Spleen (tissue), 11 donors: ENCODE results near the gene OIT3. TPM values are rescaled to one million over a fixed set of nuclear protein-coding genes. Genes with fewer than 3 reads are reported as not detected.

ENCODE experiments used
- DNase-seq: peaks from one replicate; pipeline ENCODE4 v3.0.0-alpha.2; 2020
- H3K27ac ChIP-seq, 8 donors: fragments of 200-600 bp; sonication (generic) in 7 of 8; 1 replicate in 4 of 8; 2 replicates in 4 of 8; pipeline versions ENCODE4 v1.5.0 to v1.8.0; 2016 to 2021; ENCODE audit warnings: inconsistent platforms in 4 of 8, mild to moderate bottlenecking in 4 of 8, moderate library complexity in 1 of 8
- H3K27me3 ChIP-seq, 7 donors: fragments of 200-600 bp; sonication (generic) in 6 of 7; replicated peaks in 1 of 7; 1 replicate in 4 of 7; 2 replicates in 3 of 7; pipeline versions ENCODE4 v1.5.0 to v1.8.0; 2016 to 2021; ENCODE audit warnings: inconsistent platforms in 3 of 7, mild to moderate bottlenecking in 1 of 7
- H3K36me3 ChIP-seq, 6 donors: fragments of 200-600 bp; sonication (generic) in 5 of 6; 1 replicate in 4 of 6; 2 replicates in 2 of 6; pipeline versions ENCODE4 v1.5.0 to v1.8.0; 2016 to 2021; ENCODE audit warnings: inconsistent platforms in 2 of 6
- H3K4me1 ChIP-seq, 6 donors: fragments of 200-600 bp; sonication (generic) in 5 of 6; 1 replicate in 3 of 6; 2 replicates in 3 of 6; pipeline versions ENCODE4 v1.5.0 to v1.8.0; 2016 to 2021; ENCODE audit warnings: inconsistent platforms in 3 of 6
- H3K4me3 ChIP-seq, 8 donors: fragments of 200-600 bp; sonication (generic) in 7 of 8; 1 replicate in 4 of 8; 2 replicates in 4 of 8; pipeline versions ENCODE4 v1.5.0 to v1.8.0; 2016 to 2021; ENCODE audit warnings: inconsistent platforms in 4 of 8, mild to moderate bottlenecking in 4 of 8, moderate library complexity in 2 of 8
- H3K9me3 ChIP-seq, 8 donors: fragments of 200-600 bp; sonication (generic) in 7 of 8; 1 replicate in 4 of 8; 2 replicates in 4 of 8; pipeline versions ENCODE4 v1.5.0 to v1.8.0; 2016 to 2021; ENCODE audit warnings: inconsistent platforms in 4 of 8
- CTCF ChIP-seq, 11 experiments: fragments of 200-600 bp in 7 of 11; fragments of 450-650 bp in 4 of 11; sonication (generic) in 4 of 11; IDR thresholded peaks in 8 of 11; conservative IDR thresholded peaks in 3 of 11; 1 replicate in 7 of 11; 2 replicates in 4 of 11; pipeline versions ENCODE4 v1.4.0 to v1.8.0; 2016 to 2021; ENCODE audit warnings: antibody characterized with exemption in 11 of 11, inconsistent platforms in 4 of 11, mild to moderate bottlenecking in 1 of 11
- POLR2A ChIP-seq, 3 donors: fragments of 450-650 bp; IDR thresholded peaks; one replicate each; pipeline ENCODE4 v1.5.1; 2017; ENCODE audit warnings: antibody characterized with exemption in 3 of 3, mild to moderate bottlenecking in 1 of 3
- POLR2AphosphoS5 ChIP-seq, 3 donors: sonication (generic); formaldehyde crosslinking; IDR thresholded peaks; one replicate each; pipeline ENCODE4 v1.5.1; 2017; ENCODE audit warnings: antibody characterized with exemption in 3 of 3
- WGBS, 5 donors: extraction: QIAGEN DNeasy Blood & Tissue Kit in 3 of 5; methylation state at CpG; one replicate each; pipeline versions ENCODE4 v1.1.5 to v1.1.7; 2013 to 2018; 5-methylcytosine and 5-hydroxymethylcytosine counted together
- intact Hi-C: fragments of 100-400 bp; cut with DNase I; formaldehyde crosslinking; loops from one replicate; pipeline ENCODE4 v1.15.0; 2023; ENCODE audit warnings: low total_unique reads
- polyA plus RNA-seq, 3 donors: library from polyadenylated mRNA; stranded (reverse); fragments of 200-250 nt; gene quantifications; one replicate each; pipeline ENCODE4 v1.2.1, GENCODE V29; 2013
- total RNA-seq, 7 donors: library from RNA; depleted of rRNA in 3 of 7; stranded (reverse); fragments of >200 nt in 3 of 7; fragmentation: NEBNext Ultra II Directional in 4 of 7; extraction: Animal tissue kit (Norgen Biotek cat#: 25700) in 4 of 7; gene quantifications; one replicate each; pipeline versions ENCODE4 v1.1.0 to v1.2.1, GENCODE V29; 2016 to 2021
- donor health status: healthy with polysubstance abuse.
- donor health status: DM: no; HTN: no; CAD: no; lungs with moderate emphysema.
- donor health status: DM: no; HTN: no; CAD: no.
- donor health status: Bipolar disorder and iron deficiency.
- donor health status: healthy.
- donor health status: DM: no; HTN: no; CAD: no.
- donor health status: DM: yes; HTN: yes; CAD: no.

Gene OIT3
- total and polyA plus RNA-seq, 10 donors: 0.33 to 90.9 (median 18.4) TPM

GRCh38 chr10:72887043-72887442, 6.5 kb upstream of the OIT3 start:
- intact Hi-C loops: no loop called here
- peaks cover 0 to 60% (median 17%) of the 10 kb centered on the region in 6 donors for H3K36me3 ChIP-seq
- peaks cover 0 to 5% (median 2%) of the 10 kb centered on the region in 8 donors for H3K9me3 ChIP-seq
- no peaks in the 10 kb centered on the region for H3K27me3 ChIP-seq
- TF ChIP-seq POLR2AphosphoS5 (IDR thresholded peaks at IDR 0.05): peak in 1 of 3 donors; percentile 11
- no peak for TF ChIP-seq POLR2A (IDR thresholded peaks at IDR 0.05)
- H3K27ac ChIP-seq: peak overlapping the region in 6 of 8 donors; percentile 21 to 71 (median 36)
- no peak for DNase-seq
- 14 to 25% (median 18%) methylated on average over 5 of the region's 5 CpGs for WGBS, 5 donors
- H3K4me3 ChIP-seq: peak overlapping the region in 2 of 8 donors; percentile 19 to 38
- H3K4me1 ChIP-seq: peaks cover 0 to 21% (median 8%) of the 10 kb centered on the region in 6 donors

- intact Hi-C loops: no loop called here
- H3K4me3 ChIP-seq: no peak overlapping the region
- H3K9me3 ChIP-seq: no peaks in the 10 kb centered on the region
- peak overlapping the region in 3 of 8 donors; percentile 50 to 71 (median 62) for H3K27ac ChIP-seq
- H3K36me3 ChIP-seq: peaks cover 0 to 56% (median 17%) of the 10 kb centered on the region in 6 donors
- TF ChIP-seq POLR2AphosphoS5 (IDR thresholded peaks at IDR 0.05) (no peak), POLR2A (IDR thresholded peaks at IDR 0.05) (no peak), CTCF (IDR thresholded peaks at IDR 0.05 in 8 of 11, conservative IDR thresholded peaks at IDR 0.05 in 3 of 11) (no peak)
- H3K27me3 ChIP-seq: no peaks in the 10 kb centered on the region
- 95 to 97% (median 96%) methylated on average over 7 of the region's 7 CpGs for WGBS, 5 donors
- peaks cover 0 to 21% (median 8%) of the 10 kb centered on the region in 6 donors for H3K4me1 ChIP-seq
- DNase-seq: no peak
Observed at GRCh38 chr10:72888151-72888638, 5.3 kb upstream of the OIT3 start.

DNA sequence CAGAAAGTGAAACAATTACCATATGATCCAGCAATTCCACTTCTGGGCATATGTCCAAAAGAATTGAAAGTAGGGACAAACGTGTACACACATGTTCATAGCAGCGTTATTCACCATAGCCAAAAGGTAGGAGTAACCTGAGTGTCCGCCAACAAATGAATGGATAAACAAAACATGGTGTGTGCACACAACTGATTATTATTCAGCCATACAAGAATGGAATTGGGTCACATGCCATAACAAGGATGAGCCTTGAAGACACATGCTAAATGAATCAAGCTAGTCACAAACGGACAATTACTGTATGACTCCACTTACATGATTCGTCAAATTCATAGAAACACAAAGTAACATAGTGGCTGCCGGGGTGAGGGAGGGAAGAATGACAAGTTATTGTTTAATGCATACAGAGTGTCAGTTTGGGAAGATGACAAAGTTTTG, 4.1 kb upstream of the OIT3 start:
- no peaks in the 10 kb centered on the region for H3K27me3 ChIP-seq

GRCh38 chr10:72890086-72890485, 3.5 kb upstream of the OIT3 start:
- H3K27ac ChIP-seq: no peak overlapping the region
- peaks cover 0 to under 1% (median 0%) of the 10 kb centered on the region in 7 donors for H3K27me3 ChIP-seq
- no peak overlapping the region for H3K4me3 ChIP-seq
- no peak for DNase-seq
- peaks cover 0 to 37% (median 11%) of the 10 kb centered on the region in 6 donors for H3K36me3 ChIP-seq
- peaks cover 0 to 21% (median 8%) of the 10 kb centered on the region in 6 donors for H3K4me1 ChIP-seq
- intact Hi-C loops: no loop called here
- H3K9me3 ChIP-seq: no peaks in the 10 kb centered on the region
- TF ChIP-seq CTCF (IDR thresholded peaks at IDR 0.05 in 8 of 11, conservative IDR thresholded peaks at IDR 0.05 in 3 of 11) (no peak), POLR2A (IDR thresholded peaks at IDR 0.05) (no peak), POLR2AphosphoS5 (IDR thresholded peaks at IDR 0.05) (no peak)
- 78 to 88% (median 83%) methylated on average over 2 of the region's 2 CpGs for WGBS, 5 donors

More for the DNA sequence above, 4.1 kb upstream of the OIT3 start:
- no peak for TF ChIP-seq CTCF (IDR thresholded peaks at IDR 0.05 in 8 of 11, conservative IDR thresholded peaks at IDR 0.05 in 3 of 11)
- TF ChIP-seq POLR2A (IDR thresholded peaks at IDR 0.05): no peak
- TF ChIP-seq POLR2AphosphoS5 (IDR thresholded peaks at IDR 0.05): no peak
- no peaks in the 10 kb centered on the region for H3K9me3 ChIP-seq
- H3K27ac ChIP-seq: no peak overlapping the region
- peaks cover 0 to 43% (median 15%) of the 10 kb centered on the region in 6 donors for H3K36me3 ChIP-seq
- no peak for DNase-seq
- intact Hi-C loops: no loop called here
- 68 to 81% (median 73%) methylated on average over 6 of the region's 6 CpGs for WGBS, 5 donors
- peaks cover 0 to 21% (median 8%) of the 10 kb centered on the region in 6 donors for H3K4me1 ChIP-seq
- H3K4me3 ChIP-seq: no peak overlapping the region
